Right lobe of liver (tissue), 6 donors: ENCODE data around the gene CFAP107. TPM values are rescaled to one million over a fixed set of nuclear protein-coding genes. Genes with fewer than 3 reads are reported as not detected.

ENCODE experiments used
- ATAC-seq, 4 donors: fragments of 200-7000 bp; cut with Tn5 transposase; one replicate each; pipeline ENCODE4 v1.9.1; 2020; ENCODE audit warnings: mild to moderate bottlenecking in 4 of 4, moderate library complexity in 4 of 4
- DNase-seq, 3 donors: peaks; one replicate each; pipeline ENCODE4 v3.0.0-alpha.2; 2020
- H3K27ac ChIP-seq, 3 donors: fragments of 200-600 bp; one replicate each; pipeline ENCODE4 v1.8.0; 2022
- H3K27me3 ChIP-seq, 2 donors: fragments of 200-600 bp; one replicate each; pipeline ENCODE4 v1.8.0; 2022
- H3K36me3 ChIP-seq, 4 donors: fragments of 200-600 bp; sonication (generic) in 1 of 4; one replicate each; pipeline versions ENCODE4 v1.5.1 to v1.8.0; 2017 to 2022; ENCODE audit warnings: control low read depth in 1 of 4
- H3K4me1 ChIP-seq, 4 donors: fragments of 200-600 bp; sonication (generic) in 1 of 4; one replicate each; pipeline versions ENCODE4 v1.5.1 to v1.8.0; 2017 to 2022; ENCODE audit warnings: control low read depth in 1 of 4
- H3K4me3 ChIP-seq, 3 donors: fragments of 200-600 bp; one replicate each; pipeline ENCODE4 v1.8.0; 2022
- H3K9me3 ChIP-seq, 4 donors: fragments of 200-600 bp; sonication (generic) in 1 of 4; one replicate each; pipeline versions ENCODE4 v1.5.1 to v1.8.0; 2017 to 2022; ENCODE audit warnings: control low read depth in 1 of 4
- POLR2A ChIP-seq: fragments of 450-650 bp; IDR thresholded peaks from one replicate; pipeline ENCODE4 v1.6.1; 2017; ENCODE audit warnings: antibody characterized with exemption, mild to moderate bottlenecking
- WGBS: methylation state at CpG from one replicate; pipeline ENCODE4 v1.1.6; 2018; ENCODE audit warnings: low coverage, low lambda C conversion rate; ENCODE audit not compliant: insufficient coverage; ENCODE audit errors: missing lambda C conversion rate; 5-methylcytosine and 5-hydroxymethylcytosine counted together
- intact Hi-C, 2 donors: fragments of 100-400 bp; cut with DNase I; formaldehyde crosslinking; loops; one replicate each; pipeline versions ENCODE4 v1.11.2 to v1.14.1; 2022
- total RNA-seq, 6 experiments: library from RNA; depleted of rRNA in 2 of 6; stranded (reverse); fragments of >200 nt in 2 of 6; fragmentation: NEBNext Ultra II Directional in 3 of 6; extraction: Animal tissue kit (Norgen Biotek cat#: 25700) in 3 of 6; gene quantifications; one replicate each; pipeline versions ENCODE4 v1.1.0 to v1.2.4, GENCODE V29; 2016 to 2023
- TF ChIP-seq, protein P1 (sequence below), 4 donors: fragments of 200-600 bp in 3 of 4; fragments of 450-650 bp in 1 of 4; IDR thresholded peaks; one replicate each; pipeline versions ENCODE4 v1.5.1 to v1.8.0; 2016 to 2022; ENCODE audit warnings: antibody characterized with exemption in 4 of 4, mild to moderate bottlenecking in 2 of 4
- donor health status: DM: no; HTN: yes; CAD: no.
- donor health status: DM: no; HTN: no; CAD: no.
- donor health status: DM: no; HTN: no; CAD: no.
- donor health status: DM: no; HTN: yes; CAD: no.
- donor health status: DM: no; HTN: yes; CAD: no.

Gene CFAP107
- total RNA-seq, 6 experiments from 2014 or later, result not detected

- H3K27me3 ChIP-seq, result no peaks in the 10 kb centered on the region
- no peak overlapping the region for H3K4me3 ChIP-seq
- H3K9me3 ChIP-seq, result no peaks in the 10 kb centered on the region
- no peak overlapping the region for H3K27ac ChIP-seq
- H3K36me3 ChIP-seq, result no peaks in the 10 kb centered on the region
- no peaks in the 10 kb centered on the region for H3K4me1 ChIP-seq
- intact Hi-C loops, result no loop called here
- TF ChIP-seq POLR2A, result no peak
- TF ChIP-seq, protein P1, sequence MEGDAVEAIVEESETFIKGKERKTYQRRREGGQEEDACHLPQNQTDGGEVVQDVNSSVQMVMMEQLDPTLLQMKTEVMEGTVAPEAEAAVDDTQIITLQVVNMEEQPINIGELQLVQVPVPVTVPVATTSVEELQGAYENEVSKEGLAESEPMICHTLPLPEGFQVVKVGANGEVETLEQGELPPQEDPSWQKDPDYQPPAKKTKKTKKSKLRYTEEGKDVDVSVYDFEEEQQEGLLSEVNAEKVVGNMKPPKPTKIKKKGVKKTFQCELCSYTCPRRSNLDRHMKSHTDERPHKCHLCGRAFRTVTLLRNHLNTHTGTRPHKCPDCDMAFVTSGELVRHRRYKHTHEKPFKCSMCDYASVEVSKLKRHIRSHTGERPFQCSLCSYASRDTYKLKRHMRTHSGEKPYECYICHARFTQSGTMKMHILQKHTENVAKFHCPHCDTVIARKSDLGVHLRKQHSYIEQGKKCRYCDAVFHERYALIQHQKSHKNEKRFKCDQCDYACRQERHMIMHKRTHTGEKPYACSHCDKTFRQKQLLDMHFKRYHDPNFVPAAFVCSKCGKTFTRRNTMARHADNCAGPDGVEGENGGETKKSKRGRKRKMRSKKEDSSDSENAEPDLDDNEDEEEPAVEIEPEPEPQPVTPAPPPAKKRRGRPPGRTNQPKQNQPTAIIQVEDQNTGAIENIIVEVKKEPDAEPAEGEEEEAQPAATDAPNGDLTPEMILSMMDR (IDR thresholded peaks at IDR 0.05), result no peak
- WGBS, result 37% methylated on average over 2 of the region's 3 CpGs
- no peak for ATAC-seq
- no peak for DNase-seq
Observed at GRCh38 chr1:12706061-12706460, 39.9 kb upstream of the CFAP107 start.

- no peaks in the 10 kb centered on the region for H3K36me3 ChIP-seq
- DNase-seq (no peak), ATAC-seq (no peak)
- WGBS, result 61% methylated on average over 4 of the region's 4 CpGs
- no peaks in the 10 kb centered on the region for H3K9me3 ChIP-seq
- TF ChIP-seq, protein P1 (IDR thresholded peaks at IDR 0.05), result no peak
- TF ChIP-seq POLR2A, result no peak
- H3K4me3 ChIP-seq, result no peak overlapping the region
- H3K27ac ChIP-seq, result no peak overlapping the region
- no peaks in the 10 kb centered on the region for H3K4me1 ChIP-seq
- intact Hi-C loops, result no loop called here
- no peaks in the 10 kb centered on the region for H3K27me3 ChIP-seq
Observed at GRCh38 chr1:12708396-12709090, 37.5 kb upstream of the CFAP107 start.

GRCh38 chr1:12709091-12709491 lies 36.9 kb upstream of the CFAP107 start:
- TF ChIP-seq, protein P1 (IDR thresholded peaks at IDR 0.05), result no peak
- no peak for TF ChIP-seq POLR2A
- no peaks in the 10 kb centered on the region for H3K27me3 ChIP-seq
- no peaks in the 10 kb centered on the region for H3K9me3 ChIP-seq
- no peak overlapping the region for H3K27ac ChIP-seq
- DNase-seq (no peak), ATAC-seq (no peak)
- no peak overlapping the region for H3K4me3 ChIP-seq
- 9% methylated on average over 1 of the region's 1 CpG for WGBS
- no peaks in the 10 kb centered on the region for H3K4me1 ChIP-seq
- intact Hi-C loops, result no loop called here
- no peaks in the 10 kb centered on the region for H3K36me3 ChIP-seq

- no peak for ATAC-seq
- WGBS, result 66% methylated on average over 3 of the region's 3 CpGs
- DNase-seq, result no peak
- no peaks in the 10 kb centered on the region for H3K36me3 ChIP-seq
- peaks cover 0 to under 1% (median 0%) of the 10 kb centered on the region in 4 donors for H3K4me1 ChIP-seq
- H3K9me3 ChIP-seq, result no peaks in the 10 kb centered on the region
- no peaks in the 10 kb centered on the region for H3K27me3 ChIP-seq
- TF ChIP-seq, protein P1 (IDR thresholded peaks at IDR 0.05), result no peak
- no peak for TF ChIP-seq POLR2A
- intact Hi-C loops, result no loop called here
- H3K4me3 ChIP-seq, result no peak overlapping the region
- H3K27ac ChIP-seq, result no peak overlapping the region
Observed at GRCh38 chr1:12709696-12710095, 36.3 kb upstream of the CFAP107 start.
